Prostate gland (tissue), 2 donors: ENCODE data around the gene PLEKHH1.

Experiments
- CTCF ChIP-seq, 4 experiments: fragments of 200-600 bp in 2 of 4; fragments of 450-650 bp in 2 of 4; sonication (generic) in 2 of 4; IDR thresholded peaks; 1 replicate in 3 of 4; 2 replicates in 1 of 4; pipeline ENCODE4 v1.5.1; 2016 to 2019; ENCODE audit warnings: antibody characterized with exemption in 4 of 4, mild to moderate bottlenecking in 2 of 4, moderate library complexity in 2 of 4
- POLR2A ChIP-seq: fragments of 450-650 bp; IDR thresholded peaks from one replicate; pipeline ENCODE4 v1.6.1; 2016; ENCODE audit warnings: antibody characterized with exemption, mild to moderate bottlenecking

- TF ChIP-seq CTCF (IDR thresholded peaks at IDR 0.05), result no peak
- TF ChIP-seq POLR2A, result no peak
Observed at GRCh38 chr14:67559639-67560038, 26.5 kb downstream of the PLEKHH1 start.
